MV-4-11 (cell line): ENCODE data around the gene AFM.
A peak's percentile ranks its signal among the peaks of the same experiment; 100 is the strongest.

Source experiments
- DNase-seq: peaks from one replicate; lab custom pipeline; 2025; lab: John Stamatoyannopoulos, UW

AFM gene, protein sequence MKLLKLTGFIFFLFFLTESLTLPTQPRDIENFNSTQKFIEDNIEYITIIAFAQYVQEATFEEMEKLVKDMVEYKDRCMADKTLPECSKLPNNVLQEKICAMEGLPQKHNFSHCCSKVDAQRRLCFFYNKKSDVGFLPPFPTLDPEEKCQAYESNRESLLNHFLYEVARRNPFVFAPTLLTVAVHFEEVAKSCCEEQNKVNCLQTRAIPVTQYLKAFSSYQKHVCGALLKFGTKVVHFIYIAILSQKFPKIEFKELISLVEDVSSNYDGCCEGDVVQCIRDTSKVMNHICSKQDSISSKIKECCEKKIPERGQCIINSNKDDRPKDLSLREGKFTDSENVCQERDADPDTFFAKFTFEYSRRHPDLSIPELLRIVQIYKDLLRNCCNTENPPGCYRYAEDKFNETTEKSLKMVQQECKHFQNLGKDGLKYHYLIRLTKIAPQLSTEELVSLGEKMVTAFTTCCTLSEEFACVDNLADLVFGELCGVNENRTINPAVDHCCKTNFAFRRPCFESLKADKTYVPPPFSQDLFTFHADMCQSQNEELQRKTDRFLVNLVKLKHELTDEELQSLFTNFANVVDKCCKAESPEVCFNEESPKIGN

DNA sequence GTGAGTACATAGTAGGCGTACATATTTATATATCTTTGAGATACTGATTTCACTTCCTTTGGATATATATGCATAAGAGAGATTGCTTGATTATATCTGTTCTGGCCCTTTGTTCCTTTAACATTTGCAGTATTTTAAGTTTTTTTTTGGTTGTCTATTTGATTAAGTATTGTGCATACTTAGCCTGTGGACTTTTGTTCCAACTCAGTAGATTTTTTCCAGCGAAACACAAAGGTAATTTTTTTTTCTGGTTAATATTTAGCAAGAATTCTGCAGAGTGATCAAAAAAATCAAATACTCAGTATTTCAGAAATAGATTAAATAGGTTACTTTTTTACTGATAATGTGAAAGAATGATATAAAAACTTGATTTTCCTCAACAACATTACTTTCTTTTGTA lies at the start of gene AFM:
AFM (plus strand) TSS at position 388 of the 400 bp plus-strand sequence. CDS start 31 bp downstream, outside the sequence.
- DNase-seq: no peak

- DNase-seq: no peak
Measured at GRCh38 chr4:73431813-73432168, 49.8 kb upstream of the AFM start.

GRCh38 chr4:73432169-73433000 lies 49.2 kb upstream of the AFM start:
- DNase-seq: no peak

DNA sequence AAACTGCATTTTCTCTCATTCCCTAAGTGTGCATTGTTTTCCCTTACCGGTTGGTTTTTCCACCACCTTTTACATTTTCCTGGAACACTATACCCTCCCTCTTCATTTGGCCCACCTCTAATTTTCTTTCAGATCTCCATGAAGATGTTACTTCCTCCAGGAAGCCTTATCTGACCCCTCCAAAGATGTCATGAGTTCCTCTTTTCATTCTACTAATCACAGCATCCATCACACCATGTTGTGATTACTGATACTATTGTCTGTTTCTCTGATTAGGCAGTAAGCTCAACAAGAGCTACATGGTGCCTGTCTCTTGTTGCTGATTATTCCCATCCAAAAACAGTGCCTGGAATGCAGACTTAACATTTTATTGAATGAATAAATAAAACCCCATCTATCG lies 48.4 kb upstream of the AFM start:
- DNase-seq: no peak

DNA sequence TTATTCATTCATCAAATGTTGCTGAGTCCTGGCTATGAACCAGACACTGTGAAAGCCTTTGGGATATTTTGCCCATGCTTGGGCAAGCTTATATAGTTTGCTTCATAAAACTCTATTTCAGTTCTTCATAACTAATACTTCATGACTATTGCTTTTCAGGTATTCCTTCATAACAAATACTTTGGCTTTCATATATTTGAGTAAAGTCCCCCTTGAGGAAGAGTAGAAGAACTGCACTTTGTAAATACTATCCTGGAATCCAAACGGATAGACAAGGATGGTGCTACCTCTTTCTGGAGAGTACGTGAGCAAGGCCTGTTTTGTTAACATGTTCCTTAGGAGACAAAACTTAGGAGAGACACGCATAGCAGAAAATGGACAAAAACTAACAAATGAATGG lies 47.2 kb upstream of the AFM start:
- peak; percentile 2 for DNase-seq

- no peak for DNase-seq
Measured at GRCh38 chr4:73435984-73436383, 45.6 kb upstream of the AFM start, which contains the start of gene AFP. Gene AFP, plus strand, starts transcription at chr4:73436221. Its CDS starts 42 bp downstream, at chr4:73436263.

- no peak for DNase-seq
Measured at GRCh38 chr4:73436674-73437557, 44.6 kb upstream of the AFM start.

GRCh38 chr4:73437558-73437956 lies 44.0 kb upstream of the AFM start:
- no peak for DNase-seq

DNA sequence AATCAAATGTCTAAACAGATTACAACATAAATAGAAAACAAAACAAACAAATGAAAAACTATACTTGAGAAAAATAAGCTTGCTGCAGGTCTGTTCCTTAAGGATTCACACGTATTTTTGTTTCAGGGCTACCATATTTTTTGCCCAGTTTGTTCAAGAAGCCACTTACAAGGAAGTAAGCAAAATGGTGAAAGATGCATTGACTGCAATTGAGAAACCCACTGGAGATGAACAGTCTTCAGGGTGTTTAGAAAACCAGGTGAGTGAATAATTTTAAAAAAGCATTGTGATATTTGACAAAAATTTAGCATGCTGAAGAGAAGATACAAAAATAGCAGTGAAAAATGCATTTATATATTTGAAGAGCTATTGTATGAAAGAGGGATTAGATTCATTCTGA lies 43.5 kb upstream of the AFM start:
- no peak for DNase-seq

GRCh38 chr4:73438582-73439215 lies 42.8 kb upstream of the AFM start:
- no peak for DNase-seq

GRCh38 chr4:73439445-73439844 lies 42.1 kb upstream of the AFM start:
- no peak for DNase-seq

DNA sequence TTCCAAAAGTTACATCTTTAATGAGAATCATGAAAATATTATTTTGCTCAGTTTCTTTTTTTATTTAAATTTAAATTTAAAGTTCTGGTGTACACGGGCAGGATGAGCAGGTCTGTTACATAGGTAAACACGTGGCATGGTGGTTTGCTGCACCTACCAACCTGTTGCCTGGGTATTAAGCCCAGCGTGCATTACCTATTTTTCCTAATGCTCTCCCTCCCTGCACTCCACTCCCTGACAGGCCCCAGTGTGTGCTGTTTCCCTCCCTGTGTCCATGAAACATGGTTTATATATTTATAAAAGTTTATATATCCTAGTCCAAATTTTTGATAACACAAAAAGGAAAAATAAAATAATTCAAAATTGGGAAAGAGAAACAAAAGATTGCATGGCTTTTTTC lies 41.6 kb upstream of the AFM start:
- no peak for DNase-seq

GRCh38 chr4:73440653-73441052 lies 40.9 kb upstream of the AFM start:
- DNase-seq: no peak

DNA sequence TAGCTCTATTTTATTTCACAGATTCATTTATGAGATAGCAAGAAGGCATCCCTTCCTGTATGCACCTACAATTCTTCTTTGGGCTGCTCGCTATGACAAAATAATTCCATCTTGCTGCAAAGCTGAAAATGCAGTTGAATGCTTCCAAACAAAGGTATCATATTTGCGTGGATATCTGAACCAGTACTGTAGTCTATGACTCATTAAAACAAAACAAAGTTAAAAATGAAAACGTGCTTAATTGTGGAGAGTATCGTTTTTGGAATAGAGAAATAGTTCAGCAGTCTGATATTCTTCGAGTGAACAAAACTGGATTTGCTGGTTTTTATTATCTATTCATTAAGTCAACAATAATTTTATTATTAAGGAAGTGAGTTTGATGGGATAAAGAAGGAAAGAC lies 39.3 kb upstream of the AFM start:
- no peak for DNase-seq

GRCh38 chr4:73443224-73443623 lies 38.3 kb upstream of the AFM start:
- DNase-seq: no peak

GRCh38 chr4:73445383-73446335 lies 35.9 kb upstream of the AFM start:
- DNase-seq: no peak

DNA sequence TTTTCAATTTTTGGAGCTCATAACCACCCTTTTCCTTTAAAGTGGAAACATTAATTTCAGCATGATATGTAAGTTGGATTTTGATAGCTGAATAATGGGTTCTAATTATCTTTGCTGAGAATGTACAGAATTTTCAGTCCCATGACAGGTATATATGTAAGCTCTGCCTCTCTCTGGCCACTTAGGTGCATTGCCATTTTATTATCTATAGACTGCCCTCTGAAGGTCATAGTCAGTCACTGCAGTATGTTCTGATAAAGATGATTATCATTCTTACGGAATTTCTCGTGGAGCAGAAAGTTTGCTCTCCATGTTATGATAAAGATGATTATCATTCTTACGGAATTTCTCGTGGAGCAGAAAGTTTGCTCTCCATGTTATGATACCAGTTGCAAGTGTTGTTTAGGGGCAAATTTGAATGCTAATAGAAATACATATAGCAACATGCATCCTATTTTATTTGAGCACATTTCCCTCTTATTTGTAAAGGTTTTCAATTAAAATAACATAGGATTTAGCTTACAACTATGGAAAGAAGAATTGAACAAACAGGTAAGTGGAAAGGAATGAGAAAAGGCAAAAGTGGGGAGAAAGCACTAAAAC lies 35.1 kb upstream of the AFM start:
- DNase-seq: peak; percentile 41

DNA sequence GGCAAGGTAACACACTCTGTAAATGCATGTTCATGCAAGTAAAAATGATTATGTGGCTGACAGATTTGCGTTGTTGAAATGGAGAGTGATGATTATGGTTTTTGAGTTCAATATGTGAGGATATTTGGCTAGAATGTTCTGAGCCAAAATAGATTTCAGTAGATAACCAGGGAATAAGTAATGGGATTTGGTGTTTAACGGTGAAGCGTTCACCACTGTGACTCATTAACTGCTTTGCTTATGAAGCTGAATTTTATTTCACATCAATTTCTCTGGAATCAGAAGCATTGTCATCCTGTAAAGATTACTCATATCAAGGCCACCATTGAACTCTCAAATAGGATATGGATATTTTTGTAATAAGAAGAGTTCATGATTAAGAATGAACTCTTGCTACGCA lies 33.9 kb upstream of the AFM start:
- no peak for DNase-seq

- DNase-seq: no peak
Measured at GRCh38 chr4:73448448-73449203, 32.9 kb upstream of the AFM start.
